ENCODE data around the gene SUB1. TPM values are rescaled to one million over a fixed set of nuclear protein-coding genes. Genes with fewer than 3 reads are reported as not detected.
"Not testable (repeated sequence)": the region's sequence is repeated elsewhere in the genome, so short reads cannot be mapped to it uniquely, and the experiment has no call there.

Gene SUB1
- total and polyA plus RNA-seq, 2 donors (not counting 3 experiments of a cell fraction or from before 2014, with no cell fraction given) = 60.1 to 252 TPM

- no peak for FAIRE-seq
- Histone ChIP-seq H3K9ac (replicated peaks; ENCODE audit: extremely low read depth, insufficient read depth, low read length) (no peak overlapping the region), H3K27me3 (ENCODE audit: control insufficient read depth in 2 of 2, insufficient read depth in 2 of 2, low read length in 2 of 2) (no peaks in the 10 kb centered on the region), H3K4me2 (ENCODE audit: insufficient read depth, low read length) (no peak overlapping the region), H3K79me2 (ENCODE audit: control insufficient read depth, insufficient read depth, low read length) (no peaks in the 10 kb centered on the region), H3K4me1 (ENCODE audit: control insufficient read depth, extremely low read depth, insufficient read depth, low read length) (no peaks in the 10 kb centered on the region), H3K9me1 (replicated peaks; ENCODE audit: control insufficient read depth, extremely low read depth, insufficient read depth, low read length) (no peaks in the 10 kb centered on the region), H3K4me3 (replicated peaks in 1 of 3; ENCODE audit: insufficient read depth in 1 of 3, low read depth in 1 of 3, low read length in 3 of 3) (no peak overlapping the region), H3K36me3 (ENCODE audit: control insufficient read depth in 2 of 2, extremely low read depth in 1 of 2, insufficient read depth in 2 of 2, low read length in 2 of 2) (no peaks in the 10 kb centered on the region), H3K27ac (ENCODE audit: insufficient read depth, low read depth, low read length) (no peak overlapping the region), H3K9me3 (replicated peaks; ENCODE audit: control insufficient read depth, insufficient read depth, low read length) (no peaks in the 10 kb centered on the region), H4K20me1 (replicated peaks; ENCODE audit: control insufficient read depth, extremely low read depth, insufficient read depth, low read length) (no peaks in the 10 kb centered on the region), H2AFZ (ENCODE audit: low read depth, low read length) (no peak overlapping the region)
- DNase-seq (ENCODE audit: low read depth, low spot score) = no peak
- intact Hi-C loops (cut with micrococcal nuclease) (no loop called here), dilution Hi-C loops (cut with MboI; ENCODE audit: extremely low pct_ligation_motif_present, low sequenced_read_pairs) (no loop called here)
- CTCF ChIA-PET = no interaction called here
- POLR2A ChIA-PET = no interaction called here
- BruUV-seq (replicated peaks) = no TSS peak
- TF ChIP-seq MYC (IDR thresholded peaks at IDR 0.05; ENCODE audit: low read depth, low read length) (no peak), POLR2AphosphoS5 (IDR thresholded peaks at IDR 0.05; ENCODE audit: insufficient read depth, low read depth, low read length) (no peak), FOS (IDR thresholded peaks at IDR 0.05; ENCODE audit: borderline replicate concordance, insufficient read depth, low read length) (no peak), POLR2A (IDR thresholded peaks at IDR 0.05; ENCODE audit: low read depth, low read length) (no peak), GATA2 (IDR thresholded peaks at IDR 0.05; ENCODE audit: insufficient read depth, insufficient read length, low read depth, low read length) (no peak), CTCF (IDR thresholded peaks at IDR 0.05; ENCODE audit: extremely low read depth in 1 of 2, insufficient read depth in 1 of 2, low read depth in 1 of 2, low read length in 2 of 2) (no peak), MAX (IDR thresholded peaks at IDR 0.05; ENCODE audit: insufficient read depth, insufficient read length) (no peak), JUN (IDR thresholded peaks at IDR 0.05; ENCODE audit: borderline replicate concordance, insufficient read depth, insufficient read length, low read depth) (no peak), EZH2 (IDR thresholded peaks at IDR 0.05; ENCODE audit: borderline replicate concordance, low read depth, low read length, severe bottlenecking) (no peak)
These were observed 33.5 kb upstream of the SUB1 start for GRCh38 chr5:32551865-32552264.

- H4K20me1 ChIP-seq (replicated peaks; ENCODE audit: control insufficient read depth, extremely low read depth, insufficient read depth, low read length); intact Hi-C loops (cut with micrococcal nuclease); H3K79me2 ChIP-seq (ENCODE audit: control insufficient read depth, insufficient read depth, low read length); H3K4me2 ChIP-seq (ENCODE audit: insufficient read depth, low read length); H3K36me3 ChIP-seq (ENCODE audit: control insufficient read depth in 2 of 2, extremely low read depth in 1 of 2, insufficient read depth in 2 of 2, low read length in 2 of 2); DNase-seq (ENCODE audit: low read depth, low spot score); CTCF ChIA-PET; FAIRE-seq; H3K27ac ChIP-seq (ENCODE audit: insufficient read depth, low read depth, low read length); POLR2A ChIA-PET; H3K27me3 ChIP-seq (ENCODE audit: control insufficient read depth in 2 of 2, insufficient read depth in 2 of 2, low read length in 2 of 2); H2AFZ ChIP-seq (ENCODE audit: low read depth, low read length); H3K9me1 ChIP-seq (replicated peaks; ENCODE audit: control insufficient read depth, extremely low read depth, insufficient read depth, low read length); H3K9ac ChIP-seq (replicated peaks; ENCODE audit: extremely low read depth, insufficient read depth, low read length); H3K4me3 ChIP-seq (replicated peaks in 1 of 3; ENCODE audit: insufficient read depth in 1 of 3, low read depth in 1 of 3, low read length in 3 of 3); dilution Hi-C loops (cut with MboI; ENCODE audit: extremely low pct_ligation_motif_present, low sequenced_read_pairs); H3K4me1 ChIP-seq (ENCODE audit: control insufficient read depth, extremely low read depth, insufficient read depth, low read length); BruUV-seq (replicated peaks); H3K9me3 ChIP-seq (replicated peaks; ENCODE audit: control insufficient read depth, insufficient read depth, low read length): not testable (repeated sequence)
These were observed 32.9 kb upstream of the SUB1 start for GRCh38 chr5:32552491-32552890.
